Measurements from ENCODE around the gene OGFOD3. TPM values are rescaled to one million over a fixed set of nuclear protein-coding genes. Genes with fewer than 3 reads are reported as not detected.
A peak's percentile ranks its signal among the peaks of the same experiment; 100 is the strongest.

OGFOD3 gene
- total RNA-seq, 1 donor from 2014 or later, result 15.7 TPM

DNA sequence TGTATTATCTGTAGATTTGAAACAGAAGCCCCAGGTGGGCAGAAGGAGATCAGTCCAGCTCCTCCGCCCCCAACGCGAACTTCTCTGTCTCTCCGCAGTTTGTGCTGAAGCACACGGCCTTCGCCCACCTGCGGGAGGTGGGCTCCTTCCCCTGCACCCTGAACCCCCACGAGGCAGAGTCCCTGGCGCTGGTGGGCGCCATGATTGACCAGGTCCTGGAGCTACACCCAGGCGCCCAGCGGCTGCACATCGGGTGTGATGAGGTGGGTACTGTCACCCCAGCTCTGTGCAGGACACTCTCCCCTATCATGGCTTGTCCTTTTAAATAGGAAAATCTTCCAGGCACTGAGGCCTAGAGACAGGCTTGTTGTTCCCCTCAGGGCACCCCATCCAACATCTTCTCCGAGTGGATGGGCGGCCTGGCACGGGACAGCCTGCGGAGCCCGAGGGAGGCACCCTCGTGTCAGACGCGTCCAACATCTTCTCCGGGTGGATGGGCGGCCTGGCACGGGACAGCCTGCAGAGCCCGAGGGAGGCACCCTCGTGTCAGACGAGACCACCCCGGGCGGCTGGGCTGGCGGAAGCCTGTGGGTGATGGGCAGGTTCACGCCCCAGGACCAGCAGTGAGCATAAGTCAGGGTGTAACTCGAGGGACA lies 15.3 kb upstream of the OGFOD3 start:
- Mint-ChIP-seq H3K27me3 (ENCODE audit: unreplicated experiment) (peaks cover 2% of the 10 kb centered on the region), H3K4me1 (ENCODE audit: unreplicated experiment) (peaks cover 2% of the 10 kb centered on the region), H3K4me3 (ENCODE audit: unreplicated experiment) (no peak overlapping the region), H3K36me3 (ENCODE audit: low read depth, unreplicated experiment) (no peaks in the 10 kb centered on the region), H3K9me3 (ENCODE audit: unreplicated experiment) (no peaks in the 10 kb centered on the region), H3K27ac (ENCODE audit: unreplicated experiment) (no peak overlapping the region)
- no peak for DNase-seq (ENCODE audit: low spot score)
- TF ChIP-seq, protein P1, sequence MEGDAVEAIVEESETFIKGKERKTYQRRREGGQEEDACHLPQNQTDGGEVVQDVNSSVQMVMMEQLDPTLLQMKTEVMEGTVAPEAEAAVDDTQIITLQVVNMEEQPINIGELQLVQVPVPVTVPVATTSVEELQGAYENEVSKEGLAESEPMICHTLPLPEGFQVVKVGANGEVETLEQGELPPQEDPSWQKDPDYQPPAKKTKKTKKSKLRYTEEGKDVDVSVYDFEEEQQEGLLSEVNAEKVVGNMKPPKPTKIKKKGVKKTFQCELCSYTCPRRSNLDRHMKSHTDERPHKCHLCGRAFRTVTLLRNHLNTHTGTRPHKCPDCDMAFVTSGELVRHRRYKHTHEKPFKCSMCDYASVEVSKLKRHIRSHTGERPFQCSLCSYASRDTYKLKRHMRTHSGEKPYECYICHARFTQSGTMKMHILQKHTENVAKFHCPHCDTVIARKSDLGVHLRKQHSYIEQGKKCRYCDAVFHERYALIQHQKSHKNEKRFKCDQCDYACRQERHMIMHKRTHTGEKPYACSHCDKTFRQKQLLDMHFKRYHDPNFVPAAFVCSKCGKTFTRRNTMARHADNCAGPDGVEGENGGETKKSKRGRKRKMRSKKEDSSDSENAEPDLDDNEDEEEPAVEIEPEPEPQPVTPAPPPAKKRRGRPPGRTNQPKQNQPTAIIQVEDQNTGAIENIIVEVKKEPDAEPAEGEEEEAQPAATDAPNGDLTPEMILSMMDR (IDR thresholded peaks at IDR 0.05; ENCODE audit: unreplicated experiment), result no peak

DNA sequence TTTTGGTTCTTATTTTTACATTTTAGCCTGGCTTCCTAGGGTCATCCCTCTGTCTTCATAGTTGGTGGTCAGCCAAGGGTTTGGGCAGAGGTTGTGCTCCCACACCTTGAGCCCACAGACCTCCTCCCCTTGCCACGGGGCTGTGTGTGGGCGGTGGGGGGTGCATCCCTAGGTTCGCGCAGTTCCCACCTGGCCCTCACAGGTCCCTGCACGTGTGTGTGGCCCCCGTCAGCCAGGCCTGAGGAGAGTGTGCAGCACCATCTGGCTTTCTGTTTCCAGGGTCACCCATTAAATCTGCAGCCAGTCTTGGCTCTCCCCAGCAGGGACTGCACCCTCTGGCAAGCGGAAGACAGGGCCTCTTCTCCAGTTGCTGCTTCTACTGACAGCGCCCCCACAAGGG lies 13.6 kb upstream of the OGFOD3 start:
- H3K36me3 Mint-ChIP-seq (ENCODE audit: low read depth, unreplicated experiment), result no peaks in the 10 kb centered on the region
- H3K27me3 Mint-ChIP-seq (ENCODE audit: unreplicated experiment), result peaks cover 2% of the 10 kb centered on the region
- no peak for DNase-seq (ENCODE audit: low spot score)
- H3K4me1 Mint-ChIP-seq (ENCODE audit: unreplicated experiment), result peaks cover 2% of the 10 kb centered on the region
- H3K27ac Mint-ChIP-seq (ENCODE audit: unreplicated experiment), result no peak overlapping the region
- TF ChIP-seq, protein P1 (IDR thresholded peaks at IDR 0.05; ENCODE audit: unreplicated experiment), result no peak
- H3K9me3 Mint-ChIP-seq (ENCODE audit: unreplicated experiment), result no peaks in the 10 kb centered on the region
- H3K4me3 Mint-ChIP-seq (ENCODE audit: unreplicated experiment), result no peak overlapping the region

DNA sequence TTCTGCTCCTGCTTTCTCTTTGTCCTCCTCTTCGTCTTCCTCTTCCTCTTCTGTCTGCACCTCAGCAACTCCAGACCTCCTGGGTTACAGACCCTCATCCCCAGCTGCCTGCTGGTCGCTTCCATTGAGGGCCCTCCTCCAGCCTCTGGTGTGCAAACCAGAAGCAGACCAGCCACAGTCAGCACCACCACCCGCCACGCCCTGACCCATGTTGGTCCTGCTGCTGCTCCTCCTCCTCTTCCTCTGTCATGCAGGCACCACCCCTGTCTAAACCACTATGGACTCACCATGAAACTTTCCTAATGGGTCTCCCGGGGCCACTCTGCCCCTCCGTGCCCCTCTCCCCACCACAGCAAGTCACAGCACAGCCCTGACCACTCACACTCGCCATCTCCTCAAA lies 11.4 kb upstream of the OGFOD3 start:
- peaks cover 10% of the 10 kb centered on the region for H3K4me1 Mint-ChIP-seq (ENCODE audit: unreplicated experiment)

DNA sequence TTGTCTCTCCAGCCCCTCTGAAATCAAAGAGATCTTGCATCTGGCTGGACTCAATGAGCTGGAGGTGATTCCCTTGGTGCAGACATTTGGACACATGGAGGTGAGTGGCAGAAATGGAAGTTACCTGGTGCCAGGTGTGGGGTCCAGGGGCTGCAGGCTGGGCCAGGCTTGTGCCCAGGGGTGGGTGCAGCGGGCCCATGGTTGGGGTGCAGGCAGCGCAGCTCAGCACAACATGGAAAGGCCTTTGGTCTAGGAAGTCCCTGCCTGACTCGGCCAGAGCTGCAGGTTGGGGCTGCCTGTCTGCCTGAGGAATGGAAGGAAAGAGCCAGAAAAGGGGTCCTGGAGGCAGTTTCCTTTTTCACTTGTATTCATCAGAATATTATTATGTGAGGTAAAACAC lies 10.2 kb upstream of the OGFOD3 start:
- Mint-ChIP-seq H3K4me3 (ENCODE audit: unreplicated experiment) (no peak overlapping the region), H3K36me3 (ENCODE audit: low read depth, unreplicated experiment) (no peaks in the 10 kb centered on the region), H3K9me3 (ENCODE audit: unreplicated experiment) (no peaks in the 10 kb centered on the region), H3K27ac (ENCODE audit: unreplicated experiment) (no peak overlapping the region), H3K27me3 (ENCODE audit: unreplicated experiment) (peaks cover 2% of the 10 kb centered on the region), H3K4me1 (ENCODE audit: unreplicated experiment) (peaks cover 10% of the 10 kb centered on the region)
- TF ChIP-seq, protein P1 (IDR thresholded peaks at IDR 0.05; ENCODE audit: unreplicated experiment), result no peak
- DNase-seq (ENCODE audit: low spot score), result no peak

More for the DNA sequence above, 11.4 kb upstream of the OGFOD3 start:
- Mint-ChIP-seq H3K4me3 (ENCODE audit: unreplicated experiment) (no peak overlapping the region), H3K9me3 (ENCODE audit: unreplicated experiment) (no peaks in the 10 kb centered on the region), H3K27ac (ENCODE audit: unreplicated experiment) (no peak overlapping the region), H3K27me3 (ENCODE audit: unreplicated experiment) (no peaks in the 10 kb centered on the region), H3K36me3 (ENCODE audit: low read depth, unreplicated experiment) (no peaks in the 10 kb centered on the region)
- DNase-seq (ENCODE audit: low spot score), result no peak
- TF ChIP-seq, protein P1 (IDR thresholded peaks at IDR 0.05; ENCODE audit: unreplicated experiment), result no peak

DNA sequence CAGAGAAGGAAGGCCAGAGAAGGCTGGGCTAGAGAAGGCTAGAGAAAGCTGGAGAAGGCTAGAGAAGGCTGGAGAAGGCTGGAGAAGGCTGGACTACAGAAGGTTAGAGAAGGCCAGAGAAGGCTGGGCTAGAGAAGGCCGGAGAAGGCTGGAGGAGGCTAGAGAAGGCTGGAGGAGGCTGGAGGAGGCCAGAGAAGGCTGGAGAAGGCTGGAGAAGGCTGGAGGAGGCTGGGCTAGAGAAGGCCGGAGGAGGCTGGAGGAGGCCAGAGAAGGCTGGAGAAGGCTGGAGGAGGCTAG lies 6.4 kb upstream of the OGFOD3 start:
- H3K9me3 Mint-ChIP-seq (ENCODE audit: unreplicated experiment), result peaks cover 4% of the 10 kb centered on the region
- no peak overlapping the region for H3K4me3 Mint-ChIP-seq (ENCODE audit: unreplicated experiment)
- H3K4me1 Mint-ChIP-seq (ENCODE audit: unreplicated experiment), result peaks cover 8% of the 10 kb centered on the region
- DNase-seq (ENCODE audit: low spot score), result no peak
- H3K27ac Mint-ChIP-seq (ENCODE audit: unreplicated experiment), result peak overlapping the region; percentile 17
- peaks cover 22% of the 10 kb centered on the region for H3K36me3 Mint-ChIP-seq (ENCODE audit: low read depth, unreplicated experiment)
- peaks cover 4% of the 10 kb centered on the region for H3K27me3 Mint-ChIP-seq (ENCODE audit: unreplicated experiment)
- TF ChIP-seq, protein P1 (IDR thresholded peaks at IDR 0.05; ENCODE audit: unreplicated experiment), result no peak

Measured in endothelial cell (in vitro differentiated cells).